Heart right ventricle (tissue), 16 donors: ENCODE data around the gene CD38. TPM values are rescaled to one million over a fixed set of nuclear protein-coding genes. Genes with fewer than 3 reads are reported as not detected.

ENCODE experiments used
- ATAC-seq, 8 donors: fragments of 200-7000 bp; cut with Tn5 transposase; one replicate each; pipeline ENCODE4 v1.9.1; 2020; ENCODE audit warnings: mild to moderate bottlenecking in 8 of 8, moderate library complexity in 8 of 8, moderate number of reproducible peaks in 1 of 8
- DNase-seq, 2 donors: peaks; one replicate each; pipeline ENCODE4 v3.0.0-alpha.2; 2020
- H3K27ac ChIP-seq, 10 donors: fragments of 200-600 bp; sonication (generic) in 2 of 10; one replicate each; pipeline versions ENCODE4 v1.5.0 to v1.8.0; 2020 to 2022; ENCODE audit warnings: mild to moderate bottlenecking in 3 of 10
- H3K27me3 ChIP-seq, 7 donors: fragments of 200-600 bp; one replicate each; pipeline ENCODE4 v1.8.0; 2021 to 2022; ENCODE audit warnings: mild to moderate bottlenecking in 2 of 7
- H3K36me3 ChIP-seq, 9 donors: fragments of 200-600 bp; sonication (generic) in 1 of 9; one replicate each; pipeline versions ENCODE4 v1.5.0 to v1.8.0; 2020 to 2022; ENCODE audit warnings: mild to moderate bottlenecking in 2 of 9
- H3K4me1 ChIP-seq, 9 donors: fragments of 200-600 bp; sonication (generic) in 1 of 9; one replicate each; pipeline versions ENCODE4 v1.5.0 to v1.8.0; 2020 to 2022; ENCODE audit warnings: mild to moderate bottlenecking in 4 of 9
- H3K4me3 ChIP-seq, 10 donors: fragments of 200-600 bp; sonication (generic) in 2 of 10; one replicate each; pipeline versions ENCODE4 v1.5.0 to v1.8.0; 2020 to 2022; ENCODE audit warnings: mild to moderate bottlenecking in 7 of 10, moderate library complexity in 2 of 10
- H3K9me3 ChIP-seq, 11 donors: fragments of 200-600 bp in 10 of 11; sonication (generic) in 2 of 11; one replicate each; pipeline versions ENCODE4 v1.5.0 to v1.8.0; 2013 to 2022; ENCODE audit warnings: mild to moderate bottlenecking in 2 of 11, control low read depth in 1 of 11, moderate library complexity in 1 of 11
- CTCF ChIP-seq, 9 donors: fragments of 200-600 bp; sonication (generic) in 2 of 9; IDR thresholded peaks; one replicate each; pipeline versions ENCODE4 v1.5.0 to v1.8.0; 2021 to 2022; ENCODE audit warnings: antibody characterized with exemption in 9 of 9, mild to moderate bottlenecking in 5 of 9, moderate library complexity in 1 of 9
- WGBS, 2 donors: extraction: QIAGEN DNeasy Blood & Tissue Kit; methylation state at CpG; one replicate each; pipeline ENCODE4 v1.1.7; 2013; ENCODE audit warnings: inconsistent platforms in 1 of 2; 5-methylcytosine and 5-hydroxymethylcytosine counted together
- intact Hi-C, 10 donors: fragments of 100-400 bp; cut with DNase I; formaldehyde crosslinking; loops; one replicate each; pipeline versions ENCODE4 v1.11.1 to v1.14.2; 2022
- polyA plus RNA-seq, 2 donors: library from polyadenylated mRNA; stranded (reverse); fragments of 200-250 nt; gene quantifications; one replicate each; pipeline ENCODE4 v1.2.3, GENCODE V29; 2013
- total RNA-seq, 10 donors: library from RNA; stranded (reverse); fragmentation: NEBNext Ultra II Directional in 3 of 10; extraction: Animal tissue kit (Norgen Biotek cat#: 25700) in 3 of 10; gene quantifications; one replicate each; pipeline versions ENCODE4 v1.2.1 to v1.2.4, GENCODE V29; 2021 to 2023
- donor health status: Arrhythmogenic right ventricular cardiomyopathy.
- donor health status: ischemic (EF 13 %, LVEDD 7.1; RV severe dilation, severe dysfunction).
- donor health status: healthy with polysubstance abuse.
- donor health status: DM: no; HTN: yes; CAD: no.
- donor health status: DM: no; HTN: no; CAD: no.
- donor health status: ischemic (EF 25% LVEDD 6.9; RV normal size, moderate dysfunction).
- donor health status: ischemic (EF 25% LVEDD 5.7; RV mildly dilated, moderate dysfunction).
- donor health status: healthy.
- donor health status: DM: yes; HTN: yes; CAD: no.
- donor health status: Ischemic cardiomyopathy.
- donor health status: ischemic (EF 35%, LVEDD 5.7; RV mildly dilated, moderate dysfunction).
- donor health status: nonischemic (EF 11% LVEDD 7.7; RV severe dilation, severe dysfunction).
- donor health status: DM: yes; HTN: yes; CAD: no.
- donor health status: PGD.
- donor health status: ischemic (EF 29% LVEDD 5.4; RV normal size, mild dysfunction).
- donor health status: nonischemic (EF 23%, LVEDD 6.1; RV moderate dilation, normal function).

Gene CD38
- total and polyA plus RNA-seq, 12 donors = 0.68 to 11.3 (median 3.2) TPM

GRCh38 chr4:15888515-15888914, 110.4 kb downstream of the CD38 start:
- Histone ChIP-seq H3K4me1 (no peaks in the 10 kb centered on the region), H3K4me3 (no peak overlapping the region), H3K9me3 (no peaks in the 10 kb centered on the region), H3K36me3 (no peaks in the 10 kb centered on the region), H3K27me3 (peaks cover 0 to 7% (median 0%) of the 10 kb centered on the region in 7 donors), H3K27ac (no peak overlapping the region)
- intact Hi-C loops = loop anchor here in 5 of 10 donors (2.0 to 10.0 kb wide), 5 partner anchors 66 to 404 kb away; no protein-coding TSS in a partner anchor
- ATAC-seq (no peak), DNase-seq (no peak)
- 85 to 86% methylated on average over 9 of the region's 9 CpGs for WGBS, 2 donors
- no peak for TF ChIP-seq CTCF (IDR thresholded peaks at IDR 0.05)

GRCh38 chr4:15890246-15890829, 112.2 kb downstream of the CD38 start:
- no peak for ATAC-seq
- DNase-seq = no peak
- Histone ChIP-seq H3K4me3 (no peak overlapping the region), H3K27ac (no peak overlapping the region), H3K36me3 (no peaks in the 10 kb centered on the region), H3K27me3 (peaks cover 0 to 7% (median 0%) of the 10 kb centered on the region in 7 donors), H3K4me1 (no peaks in the 10 kb centered on the region), H3K9me3 (no peaks in the 10 kb centered on the region)
- WGBS, 2 donors = 90% methylated on average over 4 of the region's 4 CpGs
- intact Hi-C loops = no loop called here
- TF ChIP-seq CTCF (IDR thresholded peaks at IDR 0.05) = no peak

GRCh38 chr4:15891312-15891711, 113.2 kb downstream of the CD38 start:
- Histone ChIP-seq H3K27ac (no peak overlapping the region), H3K27me3 (peaks cover 0 to 7% (median 0%) of the 10 kb centered on the region in 7 donors), H3K4me1 (no peaks in the 10 kb centered on the region), H3K36me3 (no peaks in the 10 kb centered on the region), H3K9me3 (no peaks in the 10 kb centered on the region), H3K4me3 (no peak overlapping the region)
- ATAC-seq (no peak), DNase-seq (no peak)
- intact Hi-C loops = no loop called here
- WGBS, 2 donors = 68 to 70% methylated on average over 4 of the region's 4 CpGs
- no peak for TF ChIP-seq CTCF (IDR thresholded peaks at IDR 0.05)

GRCh38 chr4:15893962-15894361, 115.8 kb downstream of the CD38 start:
- Histone ChIP-seq H3K36me3 (no peaks in the 10 kb centered on the region), H3K27ac (no peak overlapping the region), H3K4me3 (no peak overlapping the region), H3K9me3 (no peaks in the 10 kb centered on the region), H3K4me1 (no peaks in the 10 kb centered on the region), H3K27me3 (peaks cover 0 to 7% (median 0%) of the 10 kb centered on the region in 7 donors)
- TF ChIP-seq CTCF (IDR thresholded peaks at IDR 0.05) = no peak
- ATAC-seq (no peak), DNase-seq (no peak)
- intact Hi-C loops = no loop called here
- 87 to 91% methylated on average over 4 of the region's 4 CpGs for WGBS, 2 donors
